Measurements from ENCODE around the gene PTPRJ. TPM values are rescaled to one million over a fixed set of nuclear protein-coding genes. Genes with fewer than 3 reads are reported as not detected.
"Not testable (repeated sequence)": the region's sequence is repeated elsewhere in the genome, so short reads cannot be mapped to it uniquely, and the experiment has no call there.

Gene PTPRJ
- total and polyA plus RNA-seq, 9 of the 15 experiments (the other 6 are each of a cell fraction or from before 2014, with no cell fraction given) = 0.56 to 10.7 (median 4.8) TPM

DNA sequence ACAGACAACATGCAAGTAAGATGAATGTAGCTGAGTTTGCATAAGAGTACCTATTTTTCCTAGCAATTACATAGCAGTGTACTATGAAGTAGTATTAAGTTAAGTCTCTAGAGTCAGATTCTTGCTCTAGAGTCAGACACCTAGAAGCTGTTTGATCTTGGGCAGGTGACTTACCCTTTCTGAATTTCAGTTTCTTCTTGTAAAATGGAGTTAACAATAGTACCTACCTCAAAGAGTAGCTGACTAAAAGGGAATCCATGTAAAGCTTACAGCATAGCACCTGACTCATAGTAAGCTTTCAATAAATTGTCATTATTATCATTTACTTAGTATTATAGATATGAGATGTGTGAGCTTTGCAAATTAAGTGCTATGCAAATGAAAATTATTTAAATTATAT is 47.8 kb upstream of the PTPRJ start:
- Histone ChIP-seq H3K9me1 (ENCODE audit: control insufficient read depth, insufficient read depth, low read length) (no peaks in the 10 kb centered on the region), H4K20me1 (replicated peaks; ENCODE audit: control insufficient read depth, insufficient read depth, low read length) (no peaks in the 10 kb centered on the region), H3K9ac (ENCODE audit: insufficient read depth in 1 of 2, low read depth in 2 of 2, low read length in 2 of 2) (no peak overlapping the region), H3K4me1 (replicated peaks in 1 of 2; ENCODE audit: control insufficient read depth in 2 of 2, insufficient read depth in 2 of 2, low read length in 2 of 2) (no peaks in the 10 kb centered on the region; a peak in 1 of 5 replicates), H3K27me3 (ENCODE audit: control insufficient read depth in 2 of 2, insufficient read depth in 2 of 2, low read length in 2 of 2) (no peaks in the 10 kb centered on the region), H3K9me3 (replicated peaks; ENCODE audit: control insufficient read depth, insufficient read depth, low read depth, low read length) (no peaks in the 10 kb centered on the region), H3K79me2 (ENCODE audit: control insufficient read depth, insufficient read depth, low read length) (no peaks in the 10 kb centered on the region), H3K36me3 (ENCODE audit: control insufficient read depth, insufficient read depth, low read length) (no peaks in the 10 kb centered on the region), H3K4me2 (ENCODE audit: insufficient read depth, low read length) (no peak overlapping the region), H3K4me3 (no peak overlapping the region), H3K27ac (ENCODE audit: extremely low read depth, low read depth, low read length) (no peak overlapping the region), H2AFZ (ENCODE audit: low read depth, low read length) (no peak overlapping the region)
- no peak for DNase-seq (ENCODE audit: extremely low read depth in 1 of 4, low spot score in 3 of 4)
- BruUV-seq (replicated peaks) = no TSS peak
- ChIA-PET POLR2A (interaction anchor here (0.6 to 0.8 kb wide), 2 partner anchors 47 to 50 kb away, joined by 3 to 4 read pairs; no protein-coding TSS in a partner anchor), CTCF (ENCODE audit: low intra/inter-chr PET ratio) (interaction anchor here (5.3 kb wide), 1 partner anchor 177 kb away, joined by 77 read pairs; no protein-coding TSS in a partner anchor)
- in situ Hi-C loops (cut with MboI) = no loop called here
- TF ChIP-seq ZFP36 (IDR thresholded peaks at IDR 0.05; ENCODE audit: low read depth, low read length, partially characterized antibody) = no peak
- peak; percentile 14; the same call in 1 of the 2 replicates for TF ChIP-seq C11orf30 (IDR thresholded peaks at IDR 0.05; ENCODE audit: low read depth)
- TF ChIP-seq RBM25 (IDR thresholded peaks at IDR 0.05; ENCODE audit: low read depth, low read length, severe bottlenecking) = peak; percentile 14
- ATAC-seq = no peak
- no peak for FAIRE-seq
- intact Hi-C loops (cut with micrococcal nuclease) = no loop called here

DNA sequence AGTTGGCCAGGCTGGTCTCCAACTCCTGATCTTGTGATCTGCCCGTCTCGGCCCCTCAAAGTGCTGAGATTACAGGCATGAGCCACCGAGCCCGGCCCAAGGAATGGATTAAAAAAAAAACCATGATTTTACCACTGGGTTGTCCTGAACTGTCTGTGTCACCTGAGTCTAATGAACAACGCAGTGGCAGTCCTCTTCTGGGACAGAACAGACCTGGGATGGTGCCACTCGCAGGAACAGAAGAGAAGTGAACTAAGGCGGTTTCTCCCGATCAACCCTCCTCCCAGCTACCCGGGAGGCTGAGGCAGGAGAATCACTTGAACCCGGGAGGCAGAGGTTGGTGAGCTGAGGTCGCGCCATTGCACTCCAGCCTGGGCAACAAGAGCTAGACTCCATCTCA is 46.6 kb upstream of the PTPRJ start:
- DNase-seq (ENCODE audit: extremely low read depth in 1 of 4, low spot score in 3 of 4); H3K4me1 ChIP-seq (replicated peaks in 1 of 2; ENCODE audit: control insufficient read depth in 2 of 2, insufficient read depth in 2 of 2, low read length in 2 of 2); BruUV-seq (replicated peaks); H3K36me3 ChIP-seq (ENCODE audit: control insufficient read depth, insufficient read depth, low read length); H4K20me1 ChIP-seq (replicated peaks; ENCODE audit: control insufficient read depth, insufficient read depth, low read length); FAIRE-seq; H3K79me2 ChIP-seq (ENCODE audit: control insufficient read depth, insufficient read depth, low read length); H3K9me3 ChIP-seq (replicated peaks; ENCODE audit: control insufficient read depth, insufficient read depth, low read depth, low read length); H3K27ac ChIP-seq (ENCODE audit: extremely low read depth, low read depth, low read length); in situ Hi-C loops (cut with MboI); H3K4me3 ChIP-seq; H3K4me2 ChIP-seq (ENCODE audit: insufficient read depth, low read length); H3K27me3 ChIP-seq (ENCODE audit: control insufficient read depth in 2 of 2, insufficient read depth in 2 of 2, low read length in 2 of 2); H3K9me1 ChIP-seq (ENCODE audit: control insufficient read depth, insufficient read depth, low read length); H3K9ac ChIP-seq (ENCODE audit: insufficient read depth in 1 of 2, low read depth in 2 of 2, low read length in 2 of 2); H2AFZ ChIP-seq (ENCODE audit: low read depth, low read length): not testable (repeated sequence)
- ATAC-seq = peak; percentile 40
- ChIA-PET CTCF (ENCODE audit: low intra/inter-chr PET ratio) (interaction anchor here (0.6 to 5.3 kb wide), 5 partner anchors 37 to 181 kb away, joined by 3 to 77 read pairs (median 3); no protein-coding TSS in a partner anchor), POLR2A (interaction anchor here (1.3 kb wide), 1 partner anchor 10 kb away, joined by 3 read pairs; no protein-coding TSS in a partner anchor)
- intact Hi-C loops (cut with micrococcal nuclease) = loop anchor here (1.0 kb wide), 1 partner anchor 177 kb away; no protein-coding TSS in a partner anchor
- WGBS (ENCODE audit: insufficient coverage, low coverage, missing lambda C conversion rate) = 62% methylated on average over 10 of the region's 12 CpGs

Data from K562 (cell line).